Left ventricle myocardium superior (tissue), 1 donor: ENCODE results near the gene ID2. TPM values are rescaled to one million over a fixed set of nuclear protein-coding genes. Genes with fewer than 3 reads are reported as not detected.
"Not testable (repeated sequence)": the region's sequence is repeated elsewhere in the genome, so short reads cannot be mapped to it uniquely, and the experiment has no call there.

Experiments used
- ATAC-seq: fragments of 200-7000 bp; cut with Tn5 transposase; one replicate; pipeline ENCODE4 v1.9.1; 2020; ENCODE audit warnings: mild to moderate bottlenecking, moderate library complexity
- DNase-seq: peaks from one replicate; pipeline ENCODE4 v3.0.0-alpha.2; 2020
- intact Hi-C: fragments of 100-400 bp; cut with micrococcal nuclease; formaldehyde crosslinking; loops from one replicate; pipeline ENCODE4 v1.11.0; 2022
- total RNA-seq: library from RNA; stranded (reverse); fragmentation: NEBNext Ultra II Directional; extraction: Animal tissue kit (Norgen Biotek cat#: 25700); gene quantifications from one replicate; pipeline ENCODE4 v1.2.1, GENCODE V29; 2021
- donor health status: DM: no; HTN: yes; CAD: no; lungs with severe emphysema.

ID2 gene
- total RNA-seq, 1 donor from 2014 or later: 30.0 TPM

- intact Hi-C loops: no loop called here
- DNase-seq (no peak), ATAC-seq (no peak)
Measured at GRCh38 chr2:8710951-8711350, 29.1 kb downstream of the ID2 start.

GRCh38 chr2:8714283-8714682, 32.4 kb downstream of the ID2 start:
- peak; percentile 53 for DNase-seq
- ATAC-seq: peak; percentile 48
- intact Hi-C loops: no loop called here

GRCh38 chr2:8714971-8715370, 33.1 kb downstream of the ID2 start:
- ATAC-seq (no peak), DNase-seq (no peak)
- intact Hi-C loops: no loop called here

- no peak for DNase-seq
- ATAC-seq: no peak
- intact Hi-C loops: no loop called here
Measured at GRCh38 chr2:8719528-8719927, 37.7 kb downstream of the ID2 start.

GRCh38 chr2:8720741-8721140, 38.9 kb downstream of the ID2 start:
- peak; percentile 73 for ATAC-seq

GRCh38 chr2:8721410-8721809, 39.6 kb downstream of the ID2 start:
- intact Hi-C loops: no loop called here
- ATAC-seq (no peak), DNase-seq (no peak)

More at GRCh38 chr2:8720741-8721140, 38.9 kb downstream of the ID2 start:
- intact Hi-C loops: no loop called here
- no peak for DNase-seq

GRCh38 chr2:8722986-8723385, 41.1 kb downstream of the ID2 start:
- no peak for DNase-seq
- ATAC-seq: no peak
- intact Hi-C loops: no loop called here

- intact Hi-C loops: no loop called here
- no peak for DNase-seq
- ATAC-seq: no peak
Measured at GRCh38 chr2:8725838-8726237, 44.0 kb downstream of the ID2 start.

- DNase-seq (no peak), ATAC-seq (no peak)
- intact Hi-C loops: no loop called here
Measured at GRCh38 chr2:8728305-8729015, 46.6 kb downstream of the ID2 start.

GRCh38 chr2:8729101-8729500, 47.2 kb downstream of the ID2 start:
- ATAC-seq, intact Hi-C loops, DNase-seq: not testable (repeated sequence)

- DNase-seq: peak; percentile 60
Measured at GRCh38 chr2:8729939-8730338, 48.1 kb downstream of the ID2 start.

GRCh38 chr2:8732601-8733000, 50.7 kb downstream of the ID2 start:
- DNase-seq: no peak
- ATAC-seq: no peak
- intact Hi-C loops: no loop called here

More at GRCh38 chr2:8729939-8730338, 48.1 kb downstream of the ID2 start:
- peak; percentile 99 for ATAC-seq
- intact Hi-C loops: no loop called here

Other genes with a start within 250 kb of the ID2 start
- gene KIDINS220, start 155.6 kb downstream of the ID2 start, total RNA-seq: 55.3 TPM